ENCODE measurements around the gene RBM15. TPM values are rescaled to one million over a fixed set of nuclear protein-coding genes. Genes with fewer than 3 reads are reported as not detected.

The RBM15 gene
- total RNA-seq, 1 donor from 2014 or later: 27.8 TPM

DNA sequence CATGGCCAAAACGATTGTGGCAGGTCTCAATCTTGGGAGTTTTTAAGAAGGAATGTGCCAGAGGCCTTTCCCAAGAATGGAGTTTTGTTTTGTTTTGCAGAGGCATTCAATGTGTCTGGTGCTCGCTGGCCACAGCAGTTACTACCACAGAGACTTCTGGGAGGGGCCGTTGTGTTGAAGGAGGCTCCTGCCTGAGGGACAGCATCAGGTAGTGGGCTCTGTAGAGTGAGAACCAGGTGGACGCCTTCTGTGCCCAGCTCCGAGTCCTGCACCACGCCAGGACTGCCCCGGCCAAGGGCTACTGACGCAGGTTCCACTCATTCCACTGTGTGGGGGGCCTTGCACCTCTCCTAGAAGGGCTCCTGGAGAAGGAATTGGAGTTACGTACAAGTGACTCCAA lies 44.9 kb upstream of the RBM15 start:
- H3K9me3 Mint-ChIP-seq (ENCODE audit: unreplicated experiment): no peaks in the 10 kb centered on the region
- no peak overlapping the region for H3K27ac Mint-ChIP-seq (ENCODE audit: unreplicated experiment)
- TF ChIP-seq, protein P1, sequence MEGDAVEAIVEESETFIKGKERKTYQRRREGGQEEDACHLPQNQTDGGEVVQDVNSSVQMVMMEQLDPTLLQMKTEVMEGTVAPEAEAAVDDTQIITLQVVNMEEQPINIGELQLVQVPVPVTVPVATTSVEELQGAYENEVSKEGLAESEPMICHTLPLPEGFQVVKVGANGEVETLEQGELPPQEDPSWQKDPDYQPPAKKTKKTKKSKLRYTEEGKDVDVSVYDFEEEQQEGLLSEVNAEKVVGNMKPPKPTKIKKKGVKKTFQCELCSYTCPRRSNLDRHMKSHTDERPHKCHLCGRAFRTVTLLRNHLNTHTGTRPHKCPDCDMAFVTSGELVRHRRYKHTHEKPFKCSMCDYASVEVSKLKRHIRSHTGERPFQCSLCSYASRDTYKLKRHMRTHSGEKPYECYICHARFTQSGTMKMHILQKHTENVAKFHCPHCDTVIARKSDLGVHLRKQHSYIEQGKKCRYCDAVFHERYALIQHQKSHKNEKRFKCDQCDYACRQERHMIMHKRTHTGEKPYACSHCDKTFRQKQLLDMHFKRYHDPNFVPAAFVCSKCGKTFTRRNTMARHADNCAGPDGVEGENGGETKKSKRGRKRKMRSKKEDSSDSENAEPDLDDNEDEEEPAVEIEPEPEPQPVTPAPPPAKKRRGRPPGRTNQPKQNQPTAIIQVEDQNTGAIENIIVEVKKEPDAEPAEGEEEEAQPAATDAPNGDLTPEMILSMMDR (IDR thresholded peaks at IDR 0.05): no peak
- H3K36me3 Mint-ChIP-seq (ENCODE audit: unreplicated experiment): no peaks in the 10 kb centered on the region
- H3K27me3 Mint-ChIP-seq (ENCODE audit: unreplicated experiment): peaks cover 25% of the 10 kb centered on the region
- H3K4me1 Mint-ChIP-seq (ENCODE audit: unreplicated experiment): peaks cover 16% of the 10 kb centered on the region
- DNase-seq (ENCODE audit: extremely low spot score, unreplicated experiment): no peak
- no peak overlapping the region for H3K4me3 Mint-ChIP-seq (ENCODE audit: unreplicated experiment)

DNA sequence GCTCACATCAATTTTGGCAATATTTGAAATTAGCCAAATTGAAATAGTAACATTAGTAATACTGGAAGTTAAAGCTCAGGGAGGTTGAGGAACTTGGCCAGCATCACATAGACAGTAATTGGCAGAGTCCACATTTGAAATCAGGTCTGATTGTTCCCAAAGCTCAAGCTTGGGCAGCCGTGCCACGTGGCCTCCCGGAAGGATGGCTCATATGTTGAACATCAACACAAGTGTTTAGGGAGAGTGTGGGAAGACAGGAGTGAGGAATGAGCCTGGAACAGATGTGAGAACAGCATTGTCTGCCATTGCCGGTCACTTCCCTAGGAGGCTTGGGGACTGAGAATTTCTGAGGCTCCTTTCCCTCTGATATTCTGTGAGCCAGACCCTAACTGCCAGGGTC lies 40.2 kb upstream of the RBM15 start:
- TF ChIP-seq, protein P1 (IDR thresholded peaks at IDR 0.05): no peak
- no peaks in the 10 kb centered on the region for H3K4me1 Mint-ChIP-seq (ENCODE audit: unreplicated experiment)
- H3K27ac Mint-ChIP-seq (ENCODE audit: unreplicated experiment): no peak overlapping the region
- peaks cover 55% of the 10 kb centered on the region for H3K27me3 Mint-ChIP-seq (ENCODE audit: unreplicated experiment)
- H3K36me3 Mint-ChIP-seq (ENCODE audit: unreplicated experiment): no peaks in the 10 kb centered on the region
- H3K4me3 Mint-ChIP-seq (ENCODE audit: unreplicated experiment): no peak overlapping the region
- no peak for DNase-seq (ENCODE audit: extremely low spot score, unreplicated experiment)
- H3K9me3 Mint-ChIP-seq (ENCODE audit: unreplicated experiment): no peaks in the 10 kb centered on the region

DNA sequence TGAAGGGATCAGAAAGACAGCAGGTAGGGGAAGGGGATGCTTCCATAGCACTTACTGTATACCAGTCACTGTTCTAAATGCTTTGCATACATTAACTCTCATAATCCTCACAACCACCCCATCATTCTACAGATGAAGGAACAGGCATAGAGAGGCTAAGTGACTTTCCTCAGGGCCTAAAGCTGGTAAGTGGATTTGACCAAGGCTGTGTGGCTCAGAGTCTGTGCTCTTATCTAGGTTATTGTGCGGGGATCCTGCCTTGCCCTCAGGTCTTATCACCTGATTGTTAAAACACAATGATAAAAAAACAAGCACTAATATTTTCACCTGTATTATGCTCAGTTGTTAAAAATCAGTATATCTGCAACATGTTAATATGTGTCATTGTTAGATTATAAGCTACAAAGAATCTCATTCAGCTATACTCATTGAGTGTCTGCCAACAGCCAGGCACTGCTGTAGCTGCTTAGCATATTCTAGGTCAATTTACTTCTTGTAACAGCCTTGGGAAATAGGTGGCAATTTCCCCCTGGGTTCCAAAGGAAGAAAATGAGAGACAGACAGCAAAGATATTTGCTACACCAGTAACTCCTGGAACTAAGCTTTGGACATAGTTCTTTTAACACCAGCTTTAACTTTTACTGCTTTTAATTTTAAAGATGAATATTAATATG lies 38.6 kb upstream of the RBM15 start:
- Mint-ChIP-seq H3K4me1 (ENCODE audit: unreplicated experiment) (no peaks in the 10 kb centered on the region), H3K27ac (ENCODE audit: unreplicated experiment) (no peak overlapping the region), H3K36me3 (ENCODE audit: unreplicated experiment) (no peaks in the 10 kb centered on the region), H3K4me3 (ENCODE audit: unreplicated experiment) (no peak overlapping the region), H3K27me3 (ENCODE audit: unreplicated experiment) (peaks cover 63% of the 10 kb centered on the region), H3K9me3 (ENCODE audit: unreplicated experiment) (no peaks in the 10 kb centered on the region)
- TF ChIP-seq, protein P1 (IDR thresholded peaks at IDR 0.05): no peak
- no peak for DNase-seq (ENCODE audit: extremely low spot score, unreplicated experiment)

DNA sequence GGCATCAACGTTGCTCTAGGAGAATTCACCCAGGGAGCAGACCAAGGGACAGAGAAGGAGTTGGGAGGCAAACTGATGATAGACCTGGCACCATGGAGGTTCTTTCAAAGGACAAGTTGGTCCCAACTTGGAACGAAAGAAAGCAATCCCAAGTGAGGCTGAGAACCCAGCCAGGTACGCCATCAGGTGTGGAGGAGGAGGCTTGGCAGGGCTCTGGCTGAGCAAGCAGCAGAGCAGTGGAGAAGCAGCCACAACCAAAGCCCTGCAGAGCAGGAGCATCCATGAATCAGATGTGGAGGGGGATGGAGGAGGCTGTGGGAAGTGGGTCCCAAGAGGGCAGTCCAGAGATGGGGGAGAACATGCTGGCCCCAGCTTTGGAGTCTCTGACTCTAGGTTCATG lies 36.3 kb upstream of the RBM15 start:
- peaks cover 2% of the 10 kb centered on the region for H3K4me1 Mint-ChIP-seq (ENCODE audit: unreplicated experiment)
- H3K9me3 Mint-ChIP-seq (ENCODE audit: unreplicated experiment): no peaks in the 10 kb centered on the region
- TF ChIP-seq, protein P1 (IDR thresholded peaks at IDR 0.05): no peak
- H3K27ac Mint-ChIP-seq (ENCODE audit: unreplicated experiment): no peak overlapping the region
- H3K27me3 Mint-ChIP-seq (ENCODE audit: unreplicated experiment): peaks cover 50% of the 10 kb centered on the region
- DNase-seq (ENCODE audit: extremely low spot score, unreplicated experiment): no peak
- no peaks in the 10 kb centered on the region for H3K36me3 Mint-ChIP-seq (ENCODE audit: unreplicated experiment)
- no peak overlapping the region for H3K4me3 Mint-ChIP-seq (ENCODE audit: unreplicated experiment)

DNA sequence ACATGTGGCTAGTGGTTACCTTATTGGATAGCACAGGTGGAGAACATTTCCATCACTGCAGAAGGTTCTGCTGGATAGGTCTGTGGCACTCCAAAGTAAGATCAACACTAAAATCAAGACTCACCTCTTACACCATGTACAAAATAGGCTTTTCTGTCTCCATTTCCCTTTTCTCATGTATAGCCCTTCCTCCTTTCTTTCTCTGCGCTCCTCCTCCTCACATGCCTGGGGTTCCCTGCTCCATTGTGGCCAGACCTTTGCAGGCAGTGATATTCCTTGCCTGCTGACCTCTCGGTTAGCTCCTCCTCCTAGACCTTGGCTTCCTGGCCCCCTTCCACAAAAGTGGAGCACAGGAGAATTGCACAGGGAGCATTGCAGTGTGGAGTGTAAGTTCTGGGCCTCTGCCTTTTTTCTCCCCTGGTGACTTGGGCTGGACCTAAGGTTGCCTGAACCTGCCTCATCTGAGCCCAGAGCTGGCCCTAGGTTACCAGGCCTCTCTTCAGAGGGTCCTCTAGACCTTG lies 33.2 kb upstream of the RBM15 start:
- TF ChIP-seq, protein P1 (IDR thresholded peaks at IDR 0.05): no peak
- no peak for DNase-seq (ENCODE audit: extremely low spot score, unreplicated experiment)
- peaks cover 21% of the 10 kb centered on the region for H3K4me1 Mint-ChIP-seq (ENCODE audit: unreplicated experiment)
- peaks cover 34% of the 10 kb centered on the region for H3K27me3 Mint-ChIP-seq (ENCODE audit: unreplicated experiment)
- H3K9me3 Mint-ChIP-seq (ENCODE audit: unreplicated experiment): no peaks in the 10 kb centered on the region
- H3K36me3 Mint-ChIP-seq (ENCODE audit: unreplicated experiment): no peaks in the 10 kb centered on the region
- H3K4me3 Mint-ChIP-seq (ENCODE audit: unreplicated experiment): no peak overlapping the region
- H3K27ac Mint-ChIP-seq (ENCODE audit: unreplicated experiment): no peak overlapping the region
